ENCODE data around the gene KLK4. TPM values are rescaled to one million over a fixed set of nuclear protein-coding genes. Genes with fewer than 3 reads are reported as not detected.

KLK4 gene
- total RNA-seq, 1 donor from 2014 or later = not detected

DNA sequence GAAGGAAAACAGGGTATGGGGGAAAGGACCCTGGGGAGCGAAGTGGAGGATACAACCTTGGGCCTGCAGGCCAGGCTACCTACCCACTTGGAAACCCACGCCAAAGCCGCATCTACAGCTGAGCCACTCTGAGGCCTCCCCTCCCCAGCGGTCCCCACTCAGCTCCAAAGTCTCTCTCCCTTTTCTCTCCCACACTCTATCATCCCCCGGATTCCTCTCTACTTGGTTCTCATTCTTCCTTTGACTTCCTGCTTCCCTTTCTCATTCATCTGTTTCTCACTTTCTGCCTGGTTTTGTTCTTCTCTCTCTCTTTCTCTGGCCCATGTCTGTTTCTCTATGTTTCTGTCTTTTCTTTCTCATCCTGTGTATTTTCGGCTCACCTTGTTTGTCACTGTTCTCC, 53.8 kb downstream of the KLK4 start:
- H3K4me1 Mint-ChIP-seq (ENCODE audit: unreplicated experiment) = no peaks in the 10 kb centered on the region
- H3K36me3 Mint-ChIP-seq (ENCODE audit: unreplicated experiment) = no peaks in the 10 kb centered on the region
- DNase-seq (ENCODE audit: extremely low spot score, unreplicated experiment) = no peak

More for the DNA sequence above, 53.8 kb downstream of the KLK4 start:
- TF ChIP-seq, protein P1, sequence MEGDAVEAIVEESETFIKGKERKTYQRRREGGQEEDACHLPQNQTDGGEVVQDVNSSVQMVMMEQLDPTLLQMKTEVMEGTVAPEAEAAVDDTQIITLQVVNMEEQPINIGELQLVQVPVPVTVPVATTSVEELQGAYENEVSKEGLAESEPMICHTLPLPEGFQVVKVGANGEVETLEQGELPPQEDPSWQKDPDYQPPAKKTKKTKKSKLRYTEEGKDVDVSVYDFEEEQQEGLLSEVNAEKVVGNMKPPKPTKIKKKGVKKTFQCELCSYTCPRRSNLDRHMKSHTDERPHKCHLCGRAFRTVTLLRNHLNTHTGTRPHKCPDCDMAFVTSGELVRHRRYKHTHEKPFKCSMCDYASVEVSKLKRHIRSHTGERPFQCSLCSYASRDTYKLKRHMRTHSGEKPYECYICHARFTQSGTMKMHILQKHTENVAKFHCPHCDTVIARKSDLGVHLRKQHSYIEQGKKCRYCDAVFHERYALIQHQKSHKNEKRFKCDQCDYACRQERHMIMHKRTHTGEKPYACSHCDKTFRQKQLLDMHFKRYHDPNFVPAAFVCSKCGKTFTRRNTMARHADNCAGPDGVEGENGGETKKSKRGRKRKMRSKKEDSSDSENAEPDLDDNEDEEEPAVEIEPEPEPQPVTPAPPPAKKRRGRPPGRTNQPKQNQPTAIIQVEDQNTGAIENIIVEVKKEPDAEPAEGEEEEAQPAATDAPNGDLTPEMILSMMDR (IDR thresholded peaks at IDR 0.05) = no peak
- H3K9me3 Mint-ChIP-seq (ENCODE audit: unreplicated experiment) = peaks cover under 1% of the 10 kb centered on the region
- no peak overlapping the region for H3K4me3 Mint-ChIP-seq (ENCODE audit: unreplicated experiment)
- H3K27me3 Mint-ChIP-seq (ENCODE audit: unreplicated experiment) = no peaks in the 10 kb centered on the region
- H3K27ac Mint-ChIP-seq (ENCODE audit: unreplicated experiment) = no peak overlapping the region

Other genes with a start within 250 kb of the KLK4 start
- 0.29 and 0.40 TPM in 2 replicates for gene SHANK1, start 191.6 kb downstream of the KLK4 start, total RNA-seq
- 5.0 and 6.0 TPM in 2 replicates for gene CLEC11A, start 188.0 kb downstream of the KLK4 start, total RNA-seq
- gene GPR32, start 140.9 kb downstream of the KLK4 start, total RNA-seq = not detected in 2 replicates
- gene ACP4, start 121.0 kb downstream of the KLK4 start, total RNA-seq = not detected in 2 replicates
- gene KLK1, start 87.6 kb downstream of the KLK4 start, total RNA-seq = not detected in 2 replicates
- not detected in 2 replicates for gene KLK15, start 77.8 kb downstream of the KLK4 start, total RNA-seq
- gene KLK3, start 56.5 kb downstream of the KLK4 start, total RNA-seq = not detected in 2 replicates
- not detected in 2 replicates for gene KLK2, start 38.0 kb downstream of the KLK4 start, total RNA-seq
- gene KLK5, start 41.6 kb upstream of the KLK4 start, total RNA-seq = not detected in 2 replicates
- gene KLK6, start 58.2 kb upstream of the KLK4 start, total RNA-seq = not detected in 2 replicates
- not detected in 2 replicates for gene KLK7, start 72.5 kb upstream of the KLK4 start, total RNA-seq
- not detected in 2 replicates for gene KLK8, start 90.2 kb upstream of the KLK4 start, total RNA-seq
- not detected in 2 replicates for gene KLK10, start 108.3 kb upstream of the KLK4 start, total RNA-seq
- gene KLK11, start 115.2 kb upstream of the KLK4 start, total RNA-seq = not detected in 2 replicates
- gene KLK12, start 123.6 kb upstream of the KLK4 start, total RNA-seq = not detected in 2 replicates
- not detected in 2 replicates for gene KLK13, start 153.7 kb upstream of the KLK4 start, total RNA-seq
- not detected in 2 replicates for gene KLK14, start 171.5 kb upstream of the KLK4 start, total RNA-seq
- 5.6 and 6.5 TPM in 2 replicates for gene CTU1, start 197.0 kb upstream of the KLK4 start, total RNA-seq
- not detected in 2 replicates for gene SIGLEC9, start 213.5 kb upstream of the KLK4 start, total RNA-seq
- not detected in 2 replicates for gene SIGLEC7, start 230.9 kb upstream of the KLK4 start, total RNA-seq

All from osteocyte (in vitro differentiated cells).